ENCODE data around the gene RXRG. TPM values are rescaled to one million over a fixed set of nuclear protein-coding genes. Genes with fewer than 3 reads are reported as not detected.

RXRG gene
- not detected in 2 replicates for total RNA-seq

GRCh38 chr1:165444897-165445370, at the start of gene RXRG:
Gene RXRG, minus strand, starts transcription at chr1:165445126. Its CDS starts 233 bp downstream, at chr1:165444893.

GRCh38 chr1:165355977-165356811, 88.7 kb downstream of the RXRG start, which contains the start of gene LMX1A:
Gene LMX1A, minus strand, starts transcription at chr1:165356715. Its CDS starts 1,156 bp downstream, at chr1:165355559.

Other genes starting within 250 kb of the RXRG start
- gene LMX1A, start 88.4 kb downstream of the RXRG start, total RNA-seq = not detected in 2 replicates
- not detected in 2 replicates for gene LRRC52, start 98.9 kb upstream of the RXRG start, total RNA-seq
- gene MGST3, start 186.1 kb upstream of the RXRG start, total RNA-seq = 102 and 146 TPM in 2 replicates